ENCODE results near the gene MORN1.

MORN1 gene

GRCh38 chr1:2350911-2351655 lies 40.3 kb downstream of the MORN1 start:
- Histone ChIP-seq H2AK5ac (ENCODE audit: low read depth, low read length) (peak overlapping the region; percentile 94), H3K9me3 (replicated peaks in 1 of 2; ENCODE audit: control insufficient read depth in 2 of 2, insufficient read depth in 1 of 2, low read depth in 1 of 2, low read length in 2 of 2) (peaks cover 0 to 2% of the 10 kb centered on the region in 2 donors), H3K23ac (ENCODE audit: low read depth, low read length, poor library complexity) (no peak overlapping the region), H3K4me3 (ENCODE audit: low read length in 2 of 2) (no peak overlapping the region), H3K14ac (ENCODE audit: low read length) (peak overlapping the region; percentile 97), H3K9ac (ENCODE audit: low read depth, low read length, poor library complexity) (peak overlapping the region; percentile 64), H2BK12ac (ENCODE audit: low read length) (peak overlapping the region; percentile 94), H3K27ac (replicated peaks; ENCODE audit: low read length) (peak overlapping the region; percentile 44), H3K18ac (ENCODE audit: low read length) (peak overlapping the region; percentile 96), H4K91ac (ENCODE audit: low read depth, low read length, poor library complexity) (no peak overlapping the region), H2BK5ac (ENCODE audit: low read length) (peak overlapping the region; percentile 84), H3K79me1 (ENCODE audit: low read depth, low read length) (peaks cover 2% of the 10 kb centered on the region), H3K4me1 (ENCODE audit: control insufficient read depth in 2 of 2, insufficient read depth in 1 of 2, low read depth in 1 of 2, low read length in 2 of 2) (peaks cover 26% of the 10 kb centered on the region in 2 donors), H2AFZ (ENCODE audit: low read length) (no peak overlapping the region), H2BK120ac (ENCODE audit: low read depth, low read length) (peak overlapping the region; percentile 42), H3K4ac (ENCODE audit: low read length) (no peak overlapping the region), H3K4me2 (ENCODE audit: insufficient read depth, low read length, poor library complexity, severe bottlenecking) (no peak overlapping the region), H3K36me3 (replicated peaks in 1 of 2; ENCODE audit: control insufficient read depth in 2 of 2, insufficient read depth in 2 of 2, low read length in 2 of 2) (no peaks in the 10 kb centered on the region), H4K8ac (ENCODE audit: low read depth, low read length) (peak overlapping the region; percentile 73), H3K27me3 (ENCODE audit: control insufficient read depth in 3 of 3, insufficient read depth in 3 of 3, low read depth in 1 of 3, low read length in 3 of 3) (peaks cover 0 to 2% (median 0%) of the 10 kb centered on the region in 3 experiments), H2BK15ac (ENCODE audit: low read length) (peak overlapping the region; percentile 98)
- no CpG with 5 or more reads among the region's 31 CpGs for WGBS, 2 donors (ENCODE audit: extremely low coverage in 2 of 2, insufficient read length in 2 of 2, insufficient replicate concordance in 1 of 2)
- no peak for DNase-seq (ENCODE audit: low spot score)

DNA sequence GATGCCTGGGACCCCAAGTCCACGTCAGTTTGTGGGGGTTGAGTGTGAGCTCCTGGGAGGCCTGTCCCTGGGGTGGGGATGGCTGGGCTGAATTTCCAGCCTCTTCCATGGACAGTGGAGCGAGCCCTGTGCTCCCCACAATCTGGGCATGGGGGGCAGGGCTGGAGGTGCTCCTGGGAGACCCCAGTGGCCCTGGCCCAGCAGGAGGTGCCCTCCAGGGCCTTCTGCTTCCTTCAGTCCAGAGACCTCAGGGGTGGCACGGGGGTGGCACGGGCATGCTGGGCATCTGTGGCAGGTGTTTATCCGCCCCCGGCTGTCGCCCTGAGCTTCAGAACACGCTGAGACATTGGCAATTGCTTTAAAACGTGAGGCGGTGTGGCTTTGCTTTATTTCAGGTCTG lies 40.9 kb downstream of the MORN1 start:
- H3K9me3 ChIP-seq (replicated peaks in 1 of 2; ENCODE audit: control insufficient read depth in 2 of 2, insufficient read depth in 1 of 2, low read depth in 1 of 2, low read length in 2 of 2), result peaks cover 0 to 2% of the 10 kb centered on the region in 2 donors
- no peak overlapping the region for H3K23ac ChIP-seq (ENCODE audit: low read depth, low read length, poor library complexity)
- no peak overlapping the region for H2BK15ac ChIP-seq (ENCODE audit: low read length)
- H2BK12ac ChIP-seq (ENCODE audit: low read length), result peak overlapping the region; percentile 94
- no CpG with 5 or more reads among the region's 10 CpGs for WGBS, 2 donors (ENCODE audit: extremely low coverage in 2 of 2, insufficient read length in 2 of 2, insufficient replicate concordance in 1 of 2)
- H2AK5ac ChIP-seq (ENCODE audit: low read depth, low read length), result peak overlapping the region; percentile 94
- peaks cover 2% of the 10 kb centered on the region for H3K79me1 ChIP-seq (ENCODE audit: low read depth, low read length)
- H3K9ac ChIP-seq (ENCODE audit: low read depth, low read length, poor library complexity), result peak overlapping the region; percentile 64
- H4K8ac ChIP-seq (ENCODE audit: low read depth, low read length), result no peak overlapping the region
- peaks cover 26% of the 10 kb centered on the region in 2 donors for H3K4me1 ChIP-seq (ENCODE audit: control insufficient read depth in 2 of 2, insufficient read depth in 1 of 2, low read depth in 1 of 2, low read length in 2 of 2)
- peak overlapping the region; percentile 96 for H3K18ac ChIP-seq (ENCODE audit: low read length)
- H3K27ac ChIP-seq (replicated peaks; ENCODE audit: low read length), result peak overlapping the region; percentile 44
- H3K4me2 ChIP-seq (ENCODE audit: insufficient read depth, low read length, poor library complexity, severe bottlenecking), result no peak overlapping the region
- H3K27me3 ChIP-seq (ENCODE audit: control insufficient read depth in 3 of 3, insufficient read depth in 3 of 3, low read depth in 1 of 3, low read length in 3 of 3), result peaks cover 0 to 2% (median 0%) of the 10 kb centered on the region in 3 experiments
- no peak for DNase-seq (ENCODE audit: low spot score)
- no peak overlapping the region for H3K4ac ChIP-seq (ENCODE audit: low read length)
- H3K4me3 ChIP-seq (ENCODE audit: low read length in 2 of 2), result no peak overlapping the region
- H3K36me3 ChIP-seq (replicated peaks in 1 of 2; ENCODE audit: control insufficient read depth in 2 of 2, insufficient read depth in 2 of 2, low read length in 2 of 2), result no peaks in the 10 kb centered on the region
- H4K91ac ChIP-seq (ENCODE audit: low read depth, low read length, poor library complexity), result no peak overlapping the region
- H2BK5ac ChIP-seq (ENCODE audit: low read length), result peak overlapping the region; percentile 84
- H2AFZ ChIP-seq (ENCODE audit: low read length), result no peak overlapping the region
- no peak overlapping the region for H2BK120ac ChIP-seq (ENCODE audit: low read depth, low read length)
- peak overlapping the region; percentile 97 for H3K14ac ChIP-seq (ENCODE audit: low read length)

- Histone ChIP-seq H2BK12ac (ENCODE audit: low read length) (no peak overlapping the region), H2BK120ac (ENCODE audit: low read depth, low read length) (no peak overlapping the region), H3K18ac (ENCODE audit: low read length) (no peak overlapping the region), H3K4me2 (ENCODE audit: insufficient read depth, low read length, poor library complexity, severe bottlenecking) (no peak overlapping the region), H3K9ac (ENCODE audit: low read depth, low read length, poor library complexity) (no peak overlapping the region), H2AFZ (ENCODE audit: low read length) (no peak overlapping the region), H3K4me3 (ENCODE audit: low read length in 2 of 2) (no peak overlapping the region), H4K91ac (ENCODE audit: low read depth, low read length, poor library complexity) (no peak overlapping the region), H3K79me1 (ENCODE audit: low read depth, low read length) (peaks cover 2% of the 10 kb centered on the region), H2AK5ac (ENCODE audit: low read depth, low read length) (no peak overlapping the region), H3K4me1 (ENCODE audit: control insufficient read depth in 2 of 2, insufficient read depth in 1 of 2, low read depth in 1 of 2, low read length in 2 of 2) (peaks cover 26% of the 10 kb centered on the region in 2 donors), H2BK5ac (ENCODE audit: low read length) (no peak overlapping the region), H4K8ac (ENCODE audit: low read depth, low read length) (no peak overlapping the region), H3K36me3 (replicated peaks in 1 of 2; ENCODE audit: control insufficient read depth in 2 of 2, insufficient read depth in 2 of 2, low read length in 2 of 2) (no peaks in the 10 kb centered on the region), H3K14ac (ENCODE audit: low read length) (no peak overlapping the region), H2BK15ac (ENCODE audit: low read length) (no peak overlapping the region), H3K23ac (ENCODE audit: low read depth, low read length, poor library complexity) (no peak overlapping the region), H3K27ac (replicated peaks; ENCODE audit: low read length) (no peak overlapping the region), H3K27me3 (ENCODE audit: control insufficient read depth in 3 of 3, insufficient read depth in 3 of 3, low read depth in 1 of 3, low read length in 3 of 3) (peaks cover 0 to 2% (median 0%) of the 10 kb centered on the region in 3 experiments), H3K4ac (ENCODE audit: low read length) (no peak overlapping the region), H3K9me3 (replicated peaks in 1 of 2; ENCODE audit: control insufficient read depth in 2 of 2, insufficient read depth in 1 of 2, low read depth in 1 of 2, low read length in 2 of 2) (peaks cover 0 to 2% of the 10 kb centered on the region in 2 donors)
- DNase-seq (ENCODE audit: low spot score), result no peak
- no CpG with 5 or more reads among the region's 9 CpGs for WGBS, 2 donors (ENCODE audit: extremely low coverage in 2 of 2, insufficient read length in 2 of 2, insufficient replicate concordance in 1 of 2)
Measured at GRCh38 chr1:2349806-2350205, 41.5 kb downstream of the MORN1 start.
